Hepatocyte (in vitro differentiated cells): Measurements from ENCODE around the gene ARFIP1. TPM values are rescaled to one million over a fixed set of nuclear protein-coding genes. Genes with fewer than 3 reads are reported as not detected.

ENCODE experiments used
- DNase-seq: peaks from one replicate; pipeline ENCODE4 v3.0.0-alpha.2; 2016; ENCODE audit warnings: low spot score
- H2AFZ ChIP-seq: fragments of 200-600 bp; sonication (generic); 2 replicates; pipeline ENCODE4 v1.6.0; 2016; ENCODE audit warnings: antibody characterized with exemption, mild to moderate bottlenecking
- H3K27ac ChIP-seq: fragments of 200-600 bp; sonication (generic); 2 replicates; pipeline ENCODE4 v1.5.1; 2016; ENCODE audit warnings: mild to moderate bottlenecking
- H3K27me3 ChIP-seq: fragments of 200-600 bp; sonication (generic); 2 replicates; pipeline ENCODE4 v1.6.1; 2016
- H3K36me3 ChIP-seq: fragments of 200-600 bp; sonication (generic); replicated peaks from 2 replicates; pipeline ENCODE4 v1.5.1; 2016; ENCODE audit warnings: low read depth; ENCODE audit not compliant: insufficient read depth
- H3K4me1 ChIP-seq: fragments of 200-600 bp; sonication (generic); 2 replicates; pipeline ENCODE4 v1.5.1; 2016; ENCODE audit warnings: mild to moderate bottlenecking, moderate library complexity; ENCODE audit not compliant: insufficient read depth
- H3K4me2 ChIP-seq: fragments of 200-600 bp; sonication (generic); 2 replicates; pipeline ENCODE4 v1.6.0; 2016
- H3K4me3 ChIP-seq: fragments of 200-600 bp; sonication (generic); 2 replicates; pipeline ENCODE4 v1.5.1; 2016; ENCODE audit warnings: mild to moderate bottlenecking
- H3K79me2 ChIP-seq: fragments of 200-600 bp; sonication (generic); 2 replicates; pipeline ENCODE4 v1.6.0; 2017; ENCODE audit warnings: mild to moderate bottlenecking
- H3K9me2 ChIP-seq: fragments of 200-600 bp; sonication (generic); replicated peaks from 2 replicates; pipeline ENCODE4 v1.6.0; 2017; ENCODE audit warnings: mild to moderate bottlenecking; ENCODE audit not compliant: insufficient read depth
- H3K9me3 ChIP-seq: fragments of 200-600 bp; sonication (generic); 2 replicates; pipeline ENCODE4 v1.5.1; 2016; ENCODE audit warnings: low read depth, mild to moderate bottlenecking
- H4K20me1 ChIP-seq: fragments of 200-600 bp; sonication (generic); 2 replicates; pipeline ENCODE4 v1.6.0; 2016; ENCODE audit warnings: mild to moderate bottlenecking; ENCODE audit not compliant: insufficient read depth, poor library complexity, severe bottlenecking
- EZH2 ChIP-seq: fragments of 200-600 bp; sonication (generic); IDR thresholded peaks from 2 replicates; pipeline ENCODE4 v1.6.1; 2016; ENCODE audit warnings: antibody characterized with exemption, mild to moderate bottlenecking, borderline replicate concordance
- EZH2phosphoT487 ChIP-seq: fragments of 200-600 bp; sonication (generic); IDR thresholded peaks from one replicate; pipeline ENCODE4 v1.6.1; 2018; ENCODE audit warnings: antibody characterized with exemption, mild to moderate bottlenecking, low read depth, moderate library complexity; ENCODE audit not compliant: unreplicated experiment, severe bottlenecking
- WGBS: methylation state at CpG from one replicate; pipeline ENCODE4 v1.1.6; 2016; ENCODE audit warnings: low lambda C conversion rate; ENCODE audit errors: missing lambda C conversion rate; 5-methylcytosine and 5-hydroxymethylcytosine counted together
- polyA plus RNA-seq: library from polyadenylated mRNA; unstranded; fragments of >200 nt; fragmentation: Nextera tagmentation; extraction: Ambion mirVana; gene quantifications from 2 replicates; pipeline ENCODE4 v1.2.1, GENCODE V29; 2016
- total RNA-seq: library from RNA; depleted of rRNA; stranded (reverse); fragments of >200 nt; gene quantifications from 2 replicates; pipeline ENCODE4 v1.2.3, GENCODE V29; 2014
- TF ChIP-seq, protein P1 (sequence below): fragments of 200-600 bp; sonication (generic); IDR thresholded peaks from 2 replicates; pipeline ENCODE4 v1.5.1; 2016; ENCODE audit warnings: antibody characterized with exemption, mild to moderate bottlenecking; ENCODE audit not compliant: poor library complexity

ARFIP1 gene
- total and polyA plus RNA-seq, 2 experiments from 2014 or later: 21.7 to 39.1 TPM

DNA sequence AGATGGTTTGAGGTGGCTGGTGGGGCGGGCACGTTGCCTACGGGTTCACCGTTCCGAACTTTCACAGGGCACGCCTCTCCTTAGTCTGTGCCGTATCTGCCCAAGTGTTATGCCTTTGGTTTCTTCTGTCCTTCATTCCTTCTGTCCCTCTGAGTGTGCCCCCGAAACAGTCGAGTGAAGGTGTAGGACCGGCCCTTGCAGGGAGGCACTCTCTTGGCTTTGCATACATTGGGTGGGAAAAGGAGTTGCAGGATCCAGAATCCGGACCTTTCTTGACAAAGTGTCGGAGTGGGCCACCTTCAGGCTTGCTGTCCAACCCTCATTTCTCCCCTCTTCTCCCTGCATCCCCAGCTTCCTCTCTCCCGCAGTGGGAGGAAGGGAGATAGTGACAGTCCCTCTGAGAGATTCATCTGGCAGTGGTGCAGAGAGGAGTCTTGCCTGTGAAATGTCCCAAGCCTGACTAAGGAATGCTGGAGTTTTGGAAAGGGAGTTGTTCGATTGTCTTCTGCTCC is 569 bp downstream of the ARFIP1 start:
- peaks cover 19% of the 10 kb centered on the region for H4K20me1 ChIP-seq
- TF ChIP-seq, protein P1, sequence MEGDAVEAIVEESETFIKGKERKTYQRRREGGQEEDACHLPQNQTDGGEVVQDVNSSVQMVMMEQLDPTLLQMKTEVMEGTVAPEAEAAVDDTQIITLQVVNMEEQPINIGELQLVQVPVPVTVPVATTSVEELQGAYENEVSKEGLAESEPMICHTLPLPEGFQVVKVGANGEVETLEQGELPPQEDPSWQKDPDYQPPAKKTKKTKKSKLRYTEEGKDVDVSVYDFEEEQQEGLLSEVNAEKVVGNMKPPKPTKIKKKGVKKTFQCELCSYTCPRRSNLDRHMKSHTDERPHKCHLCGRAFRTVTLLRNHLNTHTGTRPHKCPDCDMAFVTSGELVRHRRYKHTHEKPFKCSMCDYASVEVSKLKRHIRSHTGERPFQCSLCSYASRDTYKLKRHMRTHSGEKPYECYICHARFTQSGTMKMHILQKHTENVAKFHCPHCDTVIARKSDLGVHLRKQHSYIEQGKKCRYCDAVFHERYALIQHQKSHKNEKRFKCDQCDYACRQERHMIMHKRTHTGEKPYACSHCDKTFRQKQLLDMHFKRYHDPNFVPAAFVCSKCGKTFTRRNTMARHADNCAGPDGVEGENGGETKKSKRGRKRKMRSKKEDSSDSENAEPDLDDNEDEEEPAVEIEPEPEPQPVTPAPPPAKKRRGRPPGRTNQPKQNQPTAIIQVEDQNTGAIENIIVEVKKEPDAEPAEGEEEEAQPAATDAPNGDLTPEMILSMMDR: no peak
- TF ChIP-seq EZH2 (no peak), EZH2phosphoT487 (no peak)
- H2AFZ ChIP-seq: peak overlapping the region; percentile 66
- H3K79me2 ChIP-seq: peaks cover 62% of the 10 kb centered on the region
- H3K9me3 ChIP-seq: no peaks in the 10 kb centered on the region
- peak overlapping the region; percentile 49 for H3K4me3 ChIP-seq
- no peaks in the 10 kb centered on the region for H3K9me2 ChIP-seq
- no peaks in the 10 kb centered on the region for H3K27me3 ChIP-seq
- WGBS: 2% methylated on average over 14 of the region's 14 CpGs
- H3K4me2 ChIP-seq: peak overlapping the region; percentile 87
- DNase-seq: peak; percentile 40
- H3K4me1 ChIP-seq: peaks cover 3% of the 10 kb centered on the region
- H3K27ac ChIP-seq: peak overlapping the region; percentile 94
- no peaks in the 10 kb centered on the region for H3K36me3 ChIP-seq

DNA sequence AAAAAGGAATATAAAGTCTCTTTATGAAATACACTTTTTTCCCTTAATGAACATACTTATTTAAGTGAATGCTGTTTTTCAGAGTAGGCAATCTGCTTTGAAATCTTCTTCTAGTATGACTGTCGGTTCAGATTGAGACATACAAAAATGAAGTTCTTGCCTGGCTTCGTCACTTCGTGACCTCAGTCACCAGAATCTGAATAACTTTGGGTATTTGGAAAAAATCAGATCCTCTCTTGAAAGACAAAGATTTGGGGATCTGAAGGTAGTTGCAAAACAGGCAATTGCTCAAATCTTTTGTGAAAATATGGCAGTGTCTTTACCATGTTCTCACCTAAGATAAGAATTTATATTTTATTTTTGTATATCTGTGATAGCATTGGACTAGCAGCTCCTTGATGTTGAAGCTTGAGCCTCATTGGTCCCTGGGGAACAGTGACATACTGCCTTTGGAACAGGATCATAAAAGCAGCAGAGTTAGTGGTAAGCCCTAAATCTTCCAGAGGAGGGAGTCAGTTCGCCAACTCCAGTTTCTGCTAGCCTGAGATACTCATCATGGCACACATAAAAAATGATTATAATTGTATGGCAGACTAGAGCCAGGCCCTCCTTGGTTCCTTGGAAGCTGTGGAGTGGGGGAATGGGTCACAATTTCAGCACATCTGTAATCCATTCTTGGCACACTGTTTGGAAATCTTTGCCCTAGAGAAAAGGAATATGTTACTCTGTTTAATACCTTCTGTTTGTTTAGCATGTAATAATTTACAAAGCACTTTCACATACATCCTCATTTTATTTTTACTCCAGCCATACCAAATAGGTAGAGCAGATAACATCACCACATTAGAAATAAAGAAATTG is 5.0 kb downstream of the ARFIP1 start:
- no peaks in the 10 kb centered on the region for H3K27me3 ChIP-seq
- peaks cover 30% of the 10 kb centered on the region for H4K20me1 ChIP-seq
- H3K9me3 ChIP-seq: no peaks in the 10 kb centered on the region
- peaks cover 91% of the 10 kb centered on the region for H3K79me2 ChIP-seq
- no peak overlapping the region for H3K4me2 ChIP-seq
- H3K9me2 ChIP-seq: no peaks in the 10 kb centered on the region
- no peak overlapping the region for H3K4me3 ChIP-seq
- WGBS: 84% methylated on average over 4 of the region's 4 CpGs
- H3K27ac ChIP-seq: no peak overlapping the region
- DNase-seq: peak; percentile 10
- H2AFZ ChIP-seq: no peak overlapping the region
- TF ChIP-seq EZH2phosphoT487: no peak
- TF ChIP-seq, protein P1: peak; percentile 15
- TF ChIP-seq EZH2: no peak
- H3K36me3 ChIP-seq: no peaks in the 10 kb centered on the region
- peaks cover 17% of the 10 kb centered on the region for H3K4me1 ChIP-seq

DNA sequence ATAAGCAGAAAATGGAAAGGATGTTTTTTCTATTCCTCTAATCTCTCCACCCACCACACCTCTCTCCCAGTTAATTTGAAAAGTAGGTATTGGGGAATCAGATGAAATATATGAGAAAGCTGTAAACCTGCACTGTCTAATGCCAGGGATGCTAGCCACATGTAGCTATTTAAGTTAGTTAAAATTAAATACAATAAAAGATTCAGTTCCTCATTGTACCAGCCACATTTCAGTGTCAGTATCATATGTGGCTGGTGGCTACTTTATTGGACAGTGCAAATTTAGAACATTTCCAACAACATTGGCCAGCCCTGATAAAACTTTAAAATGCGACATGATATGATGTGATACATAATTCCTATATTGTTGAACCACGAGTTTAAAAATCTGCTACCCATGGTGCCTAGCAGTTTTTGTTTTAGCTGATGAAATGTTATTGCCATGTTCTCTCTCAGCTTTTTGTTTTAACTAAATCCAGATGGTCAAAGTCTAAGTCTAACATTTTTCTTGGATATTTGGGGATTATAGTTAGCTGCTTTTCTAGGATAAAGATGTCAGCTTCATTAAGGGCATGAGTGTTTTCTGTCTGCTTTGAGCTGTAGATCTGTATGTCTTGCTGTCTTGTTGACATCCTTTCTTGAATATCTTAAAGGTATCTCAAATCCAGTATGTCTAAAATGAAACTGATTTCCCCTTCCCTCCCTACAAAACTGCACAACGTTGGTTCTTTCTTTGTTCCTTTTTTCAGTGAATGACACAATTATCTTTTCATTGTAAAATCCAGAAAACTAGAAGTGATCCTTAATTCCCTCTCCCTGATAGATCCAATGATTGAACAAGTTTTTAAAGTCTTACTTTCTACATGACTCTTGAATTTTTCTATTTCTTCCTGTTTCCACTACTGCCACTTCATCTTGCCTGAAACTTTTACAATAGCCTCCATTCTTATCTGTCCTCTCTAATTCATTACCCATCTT is 6.2 kb downstream of the ARFIP1 start:
- H3K4me3 ChIP-seq: no peak overlapping the region
- no peak overlapping the region for H2AFZ ChIP-seq
- peaks cover 17% of the 10 kb centered on the region for H3K4me1 ChIP-seq
- H3K27me3 ChIP-seq: no peaks in the 10 kb centered on the region
- H3K79me2 ChIP-seq: peaks cover 98% of the 10 kb centered on the region
- peak overlapping the region; percentile 47 for H3K4me2 ChIP-seq
- no peaks in the 10 kb centered on the region for H3K9me3 ChIP-seq
- H4K20me1 ChIP-seq: peaks cover 37% of the 10 kb centered on the region
- H3K9me2 ChIP-seq: no peaks in the 10 kb centered on the region
- no peak for TF ChIP-seq EZH2phosphoT487
- TF ChIP-seq, protein P1: no peak
- no peak for TF ChIP-seq EZH2
- DNase-seq: no peak
- 48% methylated on average over 3 of the region's 3 CpGs for whole genome bisulfite sequencing
- H3K27ac ChIP-seq: peak overlapping the region; percentile 39
- H3K36me3 ChIP-seq: no peaks in the 10 kb centered on the region
